Aorta (tissue), 5 donors: ENCODE measurements around the gene SBF1. TPM values are rescaled to one million over a fixed set of nuclear protein-coding genes. Genes with fewer than 3 reads are reported as not detected.

Experiments used
- ATAC-seq: fragments of 200-7000 bp; cut with Tn5 transposase; one replicate; pipeline ENCODE4 v1.9.1; 2022; ENCODE audit warnings: moderate library complexity; ENCODE audit not compliant: low FRiP score
- DNase-seq, 2 donors: peaks; one replicate each; pipeline ENCODE4 v3.0.0-alpha.2; 2020
- H3K27ac ChIP-seq, 2 donors: one replicate each; pipeline ENCODE4 v1.5.1; 2013; ENCODE audit warnings: low read length in 2 of 2, mild to moderate bottlenecking in 2 of 2, moderate library complexity in 2 of 2, control low read depth in 1 of 2, inconsistent platforms in 1 of 2, low read depth in 1 of 2
- H3K27me3 ChIP-seq, 2 donors: one replicate each; pipeline ENCODE4 v1.6.1; 2013; ENCODE audit warnings: control low read depth in 1 of 2, low read length in 1 of 2, mild to moderate bottlenecking in 1 of 2, moderate library complexity in 1 of 2; ENCODE audit not compliant: insufficient read depth in 2 of 2, control insufficient read depth in 1 of 2
- H3K36me3 ChIP-seq, 2 donors: one replicate each; pipeline ENCODE4 v1.6.1; 2013; ENCODE audit warnings: control low read depth in 1 of 2, low read length in 1 of 2, mild to moderate bottlenecking in 1 of 2; ENCODE audit not compliant: insufficient read depth in 2 of 2, control insufficient read depth in 1 of 2
- H3K4me1 ChIP-seq, 2 donors: one replicate each; pipeline ENCODE4 v1.6.1; 2013; ENCODE audit warnings: low read length in 2 of 2, control low read depth in 1 of 2, mild to moderate bottlenecking in 1 of 2, moderate library complexity in 1 of 2; ENCODE audit not compliant: insufficient read depth in 2 of 2, control insufficient read depth in 1 of 2
- H3K4me3 ChIP-seq, 2 donors: one replicate each; pipeline ENCODE4 v1.5.1; 2013; ENCODE audit warnings: low read length in 2 of 2, control low read depth in 1 of 2, mild to moderate bottlenecking in 1 of 2
- H3K9me3 ChIP-seq: one replicate; pipeline ENCODE4 v1.6.1; 2013; ENCODE audit warnings: mild to moderate bottlenecking, low read length; ENCODE audit not compliant: control insufficient read depth
- WGBS, 2 donors: extraction: QIAGEN DNeasy Blood & Tissue Kit; methylation state at CpG; one replicate each; pipeline ENCODE4 v1.1.7; 2013; 5-methylcytosine and 5-hydroxymethylcytosine counted together
- intact Hi-C, 2 donors: fragments of 100-400 bp; cut with DNase I; formaldehyde crosslinking; loops; one replicate each; pipeline versions ENCODE4 v1.14.2 to v1.15.0; 2022
- polyA plus RNA-seq, 2 donors: library from polyadenylated mRNA; stranded (reverse); fragments of 200-250 nt; gene quantifications; one replicate each; pipeline ENCODE4 v1.2.3, GENCODE V29; 2013
- total RNA-seq, 2 donors: library from RNA; stranded (reverse); fragmentation: NEBNext Ultra II Directional; extraction: Animal tissue kit (Norgen Biotek cat#: 25700); gene quantifications; one replicate each; pipeline ENCODE4 v1.2.1, GENCODE V29; 2021
- donor health status: healthy with polysubstance abuse.
- donor health status: Bipolar disorder and iron deficiency.
- donor health status: DM: no; HTN: no; CAD: no.
- donor health status: DM: no; HTN: no; CAD: no.
- donor health status: DM: yes; HTN: yes; CAD: no.

Gene SBF1
- total and polyA plus RNA-seq, 4 donors: 17.8 to 77.9 (median 57.6) TPM

DNA sequence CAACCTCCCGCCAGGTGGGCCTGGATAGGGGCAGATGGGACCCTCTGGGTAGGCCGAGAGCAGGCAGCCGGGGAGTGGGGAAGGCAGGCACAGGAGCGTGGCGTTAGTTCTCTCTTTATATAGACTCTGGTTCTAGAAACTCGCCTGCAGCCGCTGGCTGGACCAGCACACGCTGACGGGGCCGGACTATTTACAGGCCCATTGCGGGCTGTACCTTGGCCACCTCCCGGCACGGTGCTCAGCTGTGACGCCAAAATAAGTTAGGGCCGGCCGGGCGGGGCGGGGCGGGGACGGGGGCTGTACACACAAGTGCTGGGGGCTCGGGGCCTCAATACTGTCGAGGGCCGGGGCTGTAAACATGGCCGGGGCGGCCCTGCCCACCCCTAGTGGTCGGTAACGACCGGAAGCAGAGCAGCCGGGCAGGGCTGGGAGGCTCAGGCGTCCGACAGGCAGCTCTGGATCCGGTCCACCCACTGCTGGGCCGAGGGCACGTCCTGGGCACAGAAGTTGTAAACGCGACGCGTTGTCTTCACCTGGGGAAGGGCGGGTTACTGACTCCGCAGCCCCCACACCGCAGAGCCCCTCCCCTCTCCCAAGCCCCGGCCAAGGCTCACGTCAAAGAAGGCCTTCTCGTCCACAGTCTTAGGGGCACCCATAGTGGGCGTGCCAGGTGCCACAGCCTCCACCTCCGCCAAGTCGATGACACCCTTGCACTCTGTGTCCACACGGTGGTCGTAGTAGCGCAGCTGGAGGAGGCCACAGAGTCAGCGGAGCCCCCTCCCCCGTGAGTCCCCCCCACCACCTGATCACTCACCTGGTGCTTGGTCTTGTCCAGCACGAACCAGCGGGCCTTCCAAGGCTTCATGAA is 27.9 kb downstream of the SBF1 start:
- no peaks in the 10 kb centered on the region for H3K27me3 ChIP-seq
- H3K4me1 ChIP-seq: no peaks in the 10 kb centered on the region
- no peak overlapping the region for H3K27ac ChIP-seq
- no peak for DNase-seq
- no peak overlapping the region for H3K4me3 ChIP-seq
- 83 to 86% methylated on average over 51 to 54 of the region's 54 CpGs for WGBS, 2 donors
- H3K36me3 ChIP-seq: peaks cover 0 to 3% of the 10 kb centered on the region in 2 donors
- no peaks in the 10 kb centered on the region for H3K9me3 ChIP-seq
- ATAC-seq: no peak
- intact Hi-C loops: no loop called here

DNA sequence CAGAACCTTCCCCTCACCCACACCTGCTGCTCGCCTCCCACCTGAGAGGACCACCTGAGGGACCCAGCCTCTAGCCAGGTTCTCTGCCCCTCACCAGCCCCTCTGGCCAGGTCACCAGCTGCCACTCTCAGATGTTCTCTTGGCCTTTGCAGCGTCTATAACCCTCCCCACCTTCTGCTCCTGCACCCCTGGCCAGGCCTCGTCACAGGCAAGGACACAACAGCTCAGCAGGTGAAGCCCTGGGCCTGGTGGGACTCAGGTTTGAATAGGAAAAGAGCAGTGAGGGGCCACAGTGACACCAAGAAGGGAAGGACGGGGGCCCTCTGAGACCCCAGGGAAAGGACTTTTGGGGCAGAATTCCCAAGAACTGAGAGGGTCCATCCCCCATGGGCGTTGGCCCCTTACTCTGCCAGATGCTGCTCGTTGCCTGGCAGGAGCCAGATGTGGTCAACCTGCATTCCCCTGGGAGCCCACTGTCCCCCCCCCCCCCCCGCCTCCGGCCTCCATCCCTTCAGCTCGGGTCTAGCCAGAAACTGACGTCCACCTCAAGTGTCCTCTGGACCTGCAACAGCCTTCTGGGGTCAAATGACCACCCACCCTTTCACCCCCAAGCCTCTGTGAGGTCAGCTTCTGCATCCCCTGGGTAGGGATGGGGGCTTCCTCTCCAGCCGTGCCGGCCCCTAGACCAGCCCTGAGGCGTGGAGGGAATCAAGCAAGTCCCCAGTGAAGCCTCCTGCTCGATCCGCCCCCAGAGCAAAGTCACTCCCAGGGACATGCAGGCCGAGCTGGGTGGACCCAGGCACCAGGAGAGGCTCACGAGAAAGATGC is 28.7 kb downstream of the SBF1 start:
- intact Hi-C loops: no loop called here
- Histone ChIP-seq H3K4me1 (no peaks in the 10 kb centered on the region), H3K27me3 (no peaks in the 10 kb centered on the region), H3K4me3 (no peak overlapping the region), H3K36me3 (peaks cover 0 to 3% of the 10 kb centered on the region in 2 donors), H3K27ac (no peak overlapping the region), H3K9me3 (no peaks in the 10 kb centered on the region)
- WGBS, 2 donors: 70 to 76% methylated on average over 15 to 17 of the region's 17 CpGs
- ATAC-seq: no peak
- DNase-seq: no peak

DNA sequence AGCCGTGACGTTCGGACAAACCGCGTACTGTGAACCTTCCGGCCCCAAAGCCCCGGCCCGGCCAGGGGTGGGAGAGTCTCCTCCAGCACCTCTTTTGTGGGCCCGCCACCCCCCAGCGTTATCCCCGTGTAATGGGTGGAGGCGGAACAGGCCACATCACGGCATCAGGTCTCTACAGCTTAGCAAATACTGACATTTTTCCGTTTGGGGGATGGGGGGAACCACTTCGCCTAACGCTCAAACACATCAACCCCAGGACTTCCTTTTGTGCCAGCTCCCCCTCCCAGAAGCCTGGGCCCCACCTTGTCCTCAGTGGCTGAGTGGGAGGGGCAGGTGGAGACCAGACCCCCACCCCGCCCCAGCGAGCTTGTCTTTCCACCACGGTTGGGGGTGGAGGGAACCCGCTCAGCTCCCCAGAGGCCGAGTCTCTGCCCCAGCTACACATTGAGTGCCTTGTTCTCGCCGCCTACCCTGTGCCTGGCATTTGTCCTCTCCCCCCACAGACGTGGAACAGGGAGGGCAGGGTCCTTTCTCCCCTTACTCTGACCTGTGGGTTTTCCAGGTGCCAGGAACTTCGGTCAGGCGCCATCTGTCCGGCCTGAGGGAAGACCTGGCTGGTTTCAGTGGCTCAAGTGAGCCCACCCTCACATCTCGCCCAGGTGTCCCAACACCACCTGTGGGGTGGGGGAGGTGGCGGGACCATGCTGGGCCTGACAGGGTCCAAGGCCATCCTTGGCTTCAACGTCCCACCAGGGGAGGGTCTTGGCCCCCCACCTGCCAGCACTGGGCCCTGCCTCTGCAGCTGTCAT is 29.6 kb downstream of the SBF1 start:
- 72% methylated on average over 30 of the region's 30 CpGs for WGBS, 2 donors
- Histone ChIP-seq H3K27ac (no peak overlapping the region), H3K4me1 (no peaks in the 10 kb centered on the region), H3K4me3 (no peak overlapping the region), H3K9me3 (no peaks in the 10 kb centered on the region), H3K36me3 (peaks cover 0 to 4% of the 10 kb centered on the region in 2 donors), H3K27me3 (no peaks in the 10 kb centered on the region)
- ATAC-seq (no peak), DNase-seq (no peak)
- intact Hi-C loops: no loop called here

DNA sequence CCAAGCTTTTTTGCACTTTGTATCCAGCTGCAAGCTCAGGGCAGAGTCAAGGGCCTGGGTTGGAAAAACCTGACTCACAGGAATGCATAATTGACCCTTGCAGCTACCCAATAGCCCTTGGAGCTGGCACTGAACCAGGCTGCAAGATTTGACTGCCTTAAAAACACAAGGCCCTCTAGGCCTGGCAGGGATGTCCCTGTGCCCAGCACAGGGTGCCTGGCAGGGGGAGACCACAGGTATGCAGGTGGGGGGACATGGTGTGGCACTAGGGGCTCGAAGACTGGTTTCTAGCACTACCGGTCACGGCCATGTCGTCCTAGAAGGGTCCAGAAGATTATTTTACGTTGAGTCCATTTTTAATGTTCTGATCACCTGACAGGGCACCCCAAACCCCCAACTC is 30.2 kb downstream of the SBF1 start:
- no peak for ATAC-seq
- H3K27ac ChIP-seq: no peak overlapping the region
- intact Hi-C loops: no loop called here
- H3K4me3 ChIP-seq: no peak overlapping the region
- no peaks in the 10 kb centered on the region for H3K27me3 ChIP-seq
- WGBS, 2 donors: 67 to 77% methylated on average over 5 of the region's 5 CpGs
- no peaks in the 10 kb centered on the region for H3K4me1 ChIP-seq
- peaks cover 0 to 2% of the 10 kb centered on the region in 2 donors for H3K36me3 ChIP-seq
- no peak for DNase-seq
- H3K9me3 ChIP-seq: no peaks in the 10 kb centered on the region

DNA sequence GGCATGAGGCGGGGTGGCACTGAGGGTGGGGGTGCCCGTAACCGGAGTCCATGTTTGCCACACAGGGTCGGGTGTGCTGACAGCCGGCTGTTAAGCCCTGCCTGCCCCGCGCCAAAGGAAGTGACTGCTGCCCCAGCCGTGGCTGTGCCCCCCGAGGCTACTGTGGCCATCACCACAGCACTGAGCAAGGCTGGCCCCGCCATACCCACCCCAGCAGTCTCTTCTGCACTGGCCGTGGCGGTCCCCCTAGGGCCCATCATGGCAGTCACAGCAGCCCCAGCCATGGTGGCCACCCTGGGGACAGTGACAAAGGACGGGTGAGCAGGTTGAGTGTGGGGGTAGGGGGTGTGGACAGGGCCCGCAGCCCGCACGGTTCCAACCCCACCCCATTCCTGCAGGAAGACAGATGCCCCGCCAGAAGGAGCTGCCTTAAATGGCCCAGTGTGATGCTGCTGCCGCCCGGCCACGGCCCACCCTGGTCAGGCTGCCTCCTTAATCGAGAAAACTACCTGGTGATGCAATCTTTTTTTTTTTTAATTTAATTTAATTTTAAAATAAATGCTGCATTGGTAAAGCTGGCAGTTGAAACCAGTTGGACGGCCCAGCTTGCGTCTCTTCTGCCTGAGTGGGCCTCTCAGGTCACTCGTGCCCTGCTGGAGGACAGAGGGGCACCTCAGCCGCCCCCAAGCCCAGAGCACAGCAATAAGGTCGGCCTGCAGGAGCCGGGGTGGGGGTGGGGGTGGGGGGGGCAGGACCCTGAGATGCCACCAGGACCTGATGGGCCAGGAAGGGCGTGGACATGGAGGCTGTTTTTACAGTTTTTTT is 30.8 kb downstream of the SBF1 start:
- intact Hi-C loops: no loop called here
- Histone ChIP-seq H3K4me1 (no peaks in the 10 kb centered on the region), H3K9me3 (no peaks in the 10 kb centered on the region), H3K36me3 (peaks cover 0 to 2% of the 10 kb centered on the region in 2 donors), H3K4me3 (no peak overlapping the region), H3K27me3 (no peaks in the 10 kb centered on the region), H3K27ac (no peak overlapping the region)
- DNase-seq (no peak), ATAC-seq (no peak)
- WGBS, 2 donors: 69 to 72% methylated on average over 28 of the region's 28 CpGs

DNA sequence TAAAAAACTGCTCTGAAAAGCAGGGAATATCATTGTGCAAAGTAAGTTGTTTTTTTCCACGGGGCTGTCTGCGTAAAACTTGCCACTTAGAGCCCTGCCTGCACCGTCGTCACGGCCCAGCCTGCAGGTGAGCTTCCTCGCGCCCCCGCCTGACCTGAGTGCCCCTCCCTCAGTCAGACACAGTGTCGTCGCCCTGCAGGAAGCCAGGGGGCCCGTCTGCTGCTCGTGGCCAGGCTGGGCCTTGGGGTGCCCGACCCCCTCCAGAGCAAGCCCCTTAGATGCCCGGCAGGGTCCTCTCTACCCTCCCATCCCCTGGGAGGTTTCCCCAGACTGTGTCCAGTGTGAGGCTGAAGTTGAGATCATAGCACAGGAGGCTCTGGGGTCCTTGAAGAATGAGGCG is 31.6 kb downstream of the SBF1 start:
- Histone ChIP-seq H3K36me3 (peaks cover 0 to 8% of the 10 kb centered on the region in 2 donors), H3K27me3 (no peaks in the 10 kb centered on the region), H3K4me1 (no peaks in the 10 kb centered on the region), H3K27ac (no peak overlapping the region), H3K4me3 (no peak overlapping the region), H3K9me3 (no peaks in the 10 kb centered on the region)
- intact Hi-C loops: no loop called here
- DNase-seq (no peak), ATAC-seq (no peak)
- 77 to 78% methylated on average over 15 of the region's 15 CpGs for WGBS, 2 donors

DNA sequence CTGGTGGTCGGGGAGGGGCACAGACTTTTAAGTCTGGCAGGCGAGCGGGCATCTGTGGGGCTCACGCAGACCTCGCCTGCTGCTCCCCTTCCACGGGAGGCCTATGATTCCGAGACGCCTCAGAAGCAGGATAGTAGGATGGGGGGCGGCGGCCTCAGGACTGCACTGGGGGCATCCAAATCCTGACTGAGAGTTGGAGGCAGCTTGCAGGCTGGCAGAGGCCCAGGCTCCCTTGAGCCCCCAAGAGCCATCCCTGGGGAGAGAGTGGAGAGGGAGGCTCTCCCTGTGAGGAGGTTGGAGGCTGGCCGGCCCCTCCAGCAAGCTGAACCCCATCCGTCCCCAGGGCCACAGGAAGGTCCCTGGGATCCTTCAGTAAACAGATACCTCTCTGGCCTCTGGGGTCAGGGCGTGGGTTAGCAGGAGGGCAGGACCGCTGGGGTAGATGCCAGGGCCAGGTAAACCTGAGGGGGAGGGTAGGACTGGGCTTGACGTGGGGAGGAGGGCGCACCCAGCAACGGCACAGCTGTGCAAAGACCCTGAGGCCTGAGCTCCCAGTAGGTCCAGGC is 33.3 kb downstream of the SBF1 start:
- no peak for DNase-seq
- no peaks in the 10 kb centered on the region for H3K27me3 ChIP-seq
- no peaks in the 10 kb centered on the region for H3K9me3 ChIP-seq
- 82 to 92% methylated on average over 17 of the region's 17 CpGs for WGBS, 2 donors
- H3K4me3 ChIP-seq: no peak overlapping the region
- H3K27ac ChIP-seq: no peak overlapping the region
- intact Hi-C loops: no loop called here
- peaks cover 0 to 14% of the 10 kb centered on the region in 2 donors for H3K36me3 ChIP-seq
- H3K4me1 ChIP-seq: no peaks in the 10 kb centered on the region
- no peak for ATAC-seq
